IMR-90 (cell line): Measurements from ENCODE around the gene USP24. TPM values are rescaled to one million over a fixed set of nuclear protein-coding genes. Genes with fewer than 3 reads are reported as not detected.

Experiments used
- ATAC-seq: fragments of 200-7000 bp; cut with Tn5 transposase; 2 replicates; pipeline ENCODE4 v1.9.1; 2020; ENCODE audit warnings: low read depth, mild to moderate bottlenecking, moderate library complexity
- BruUV-seq: library from RNA; stranded (reverse); fragments of 400-500 nt; replicated peaks from 2 replicates; lab custom pipeline; 2021; lab: Mats Ljungman, UMichigan
- CTCF ChIA-PET: fragments of 300-600 bp; formaldehyde crosslinking; extraction: SDS; loops from one replicate; lab custom pipeline; 2021; ENCODE audit warnings: antibody characterized with exemption; lab: Yijun Ruan, JAX
- POLR2A ChIA-PET: fragments of 300-600 bp; sonication (Branson Sonifier 250); formaldehyde crosslinking; loops from one replicate; lab custom pipeline; 2022; ENCODE audit warnings: antibody characterized with exemption; ENCODE audit not compliant: unreplicated experiment; lab: Charles Lee
- DNase-seq: peaks from one replicate; pipeline ENCODE4 v3.0.0; 2013
- H2AFZ ChIP-seq: replicated peaks from 2 replicates; pipeline ENCODE3; 2013; ENCODE audit warnings: low read length, mild to moderate bottlenecking; ENCODE audit not compliant: poor library complexity
- H2AK5ac ChIP-seq: 2 replicates; pipeline ENCODE4 v1.6.1; 2013; ENCODE audit warnings: low read depth, low read length, inconsistent platforms
- H2AK9ac ChIP-seq: replicated peaks from 2 replicates; pipeline ENCODE3; 2013; ENCODE audit warnings: mild to moderate bottlenecking, low read depth, low read length, moderate library complexity; ENCODE audit not compliant: poor library complexity
- H2BK120ac ChIP-seq: 2 replicates; pipeline ENCODE4 v1.6.1; 2013; ENCODE audit warnings: low read depth, low read length, inconsistent platforms
- H2BK15ac ChIP-seq: 3 replicates; pipeline ENCODE4 v1.6.1; 2013; ENCODE audit warnings: low read depth, low read length, inconsistent platforms
- H2BK20ac ChIP-seq: 2 replicates; pipeline ENCODE4 v1.6.1; 2013; ENCODE audit warnings: low read depth, mild to moderate bottlenecking, inconsistent platforms, low read length, moderate library complexity
- H2BK5ac ChIP-seq: 2 replicates; pipeline ENCODE4 v1.6.1; 2013; ENCODE audit warnings: mild to moderate bottlenecking, low read depth, low read length, inconsistent platforms; ENCODE audit not compliant: poor library complexity, severe bottlenecking
- H3K14ac ChIP-seq: replicated peaks from 2 replicates; pipeline ENCODE4 v1.6.1; 2013; ENCODE audit warnings: low read depth, low read length, inconsistent platforms
- H3K18ac ChIP-seq: 2 replicates; pipeline ENCODE4 v1.6.1; 2013; ENCODE audit warnings: low read depth, low read length, control low read depth
- H3K23ac ChIP-seq: 2 replicates; pipeline ENCODE4 v1.6.1; 2013; ENCODE audit warnings: low read depth, low read length, inconsistent platforms
- H3K27ac ChIP-seq: 2 replicates; pipeline ENCODE4 v1.5.1; 2013; ENCODE audit warnings: mild to moderate bottlenecking, control low read depth, low read length; ENCODE audit not compliant: insufficient read depth
- H3K27me3 ChIP-seq: 2 replicates; pipeline ENCODE4 v1.6.1; 2013; ENCODE audit warnings: low read length; ENCODE audit not compliant: control insufficient read depth, insufficient read depth
- H3K36me3 ChIP-seq: 2 replicates; pipeline ENCODE4 v1.6.1; 2013; ENCODE audit warnings: low read length, mixed read lengths; ENCODE audit not compliant: control insufficient read depth, insufficient read depth
- H3K4ac ChIP-seq: 2 replicates; pipeline ENCODE4 v1.6.1; 2013; ENCODE audit warnings: low read depth, low read length, inconsistent platforms
- H3K4me1 ChIP-seq: 2 replicates; pipeline ENCODE4 v1.6.1; 2013; ENCODE audit warnings: low read length, mixed read lengths; ENCODE audit not compliant: control insufficient read depth, insufficient read depth
- H3K4me2 ChIP-seq: 2 replicates; pipeline ENCODE4 v1.6.1; 2013; ENCODE audit warnings: low read depth, mild to moderate bottlenecking, control low read depth, low read length, moderate library complexity
- H3K4me3 ChIP-seq: 2 replicates; pipeline ENCODE4 v1.5.1; 2013; ENCODE audit warnings: low read depth, mild to moderate bottlenecking, control low read depth, low read length, moderate library complexity; ENCODE audit not compliant: insufficient read depth
- H3K56ac ChIP-seq: 2 replicates; pipeline ENCODE4 v1.6.1; 2013; ENCODE audit warnings: low read length, inconsistent platforms; ENCODE audit not compliant: insufficient read depth; ENCODE audit errors: extremely low read depth
- H3K79me1 ChIP-seq, 2 experiments: 2 replicates each; pipeline ENCODE4 v1.6.1; 2013; ENCODE audit warnings: low read length in 2 of 2, inconsistent platforms in 1 of 2, low read depth in 1 of 2
- H3K9ac ChIP-seq: 2 replicates; pipeline ENCODE4 v1.6.1; 2013; ENCODE audit warnings: low read depth, low read length, control low read depth
- H3K9me1 ChIP-seq: 2 replicates; pipeline ENCODE4 v1.6.1; 2013; ENCODE audit warnings: low read length, inconsistent platforms; ENCODE audit not compliant: insufficient read depth
- H3K9me3 ChIP-seq: 2 replicates; pipeline ENCODE4 v1.6.1; 2013; ENCODE audit warnings: low read length; ENCODE audit not compliant: control insufficient read depth, insufficient read depth
- H4K20me1 ChIP-seq: 2 replicates; pipeline ENCODE4 v1.6.1; 2013; ENCODE audit warnings: low read length, inconsistent platforms; ENCODE audit not compliant: insufficient read depth
- H4K5ac ChIP-seq: 2 replicates; pipeline ENCODE4 v1.6.1; 2013; ENCODE audit warnings: mild to moderate bottlenecking, low read depth, low read length, control low read depth
- H4K8ac ChIP-seq, 2 experiments: 2 replicates each; pipeline ENCODE4 v1.6.1; 2013; ENCODE audit warnings: low read depth in 2 of 2, low read length in 2 of 2, control low read depth in 1 of 2, inconsistent platforms in 1 of 2
- H4K91ac ChIP-seq: 2 replicates; pipeline ENCODE4 v1.6.1; 2013; ENCODE audit warnings: low read depth, low read length, inconsistent platforms; ENCODE audit not compliant: insufficient read depth
- CEBPB ChIP-seq: IDR thresholded peaks from 2 replicates; pipeline ENCODE4 v1.6.1; 2012; ENCODE audit warnings: low read depth, low read length, improper control_type of control experiment
- MAFK ChIP-seq: IDR thresholded peaks from 2 replicates; pipeline ENCODE4 v1.6.1; 2012; ENCODE audit warnings: low read depth, low read length, improper control_type of control experiment
- NFE2L2 ChIP-seq: fragments of 150-350 bp; IDR thresholded peaks from 2 replicates; pipeline ENCODE4 v1.6.1; 2016; ENCODE audit warnings: low read depth, mild to moderate bottlenecking, low read length
- POLR2A ChIP-seq: IDR thresholded peaks from 2 replicates; pipeline ENCODE4 v1.6.1; 2012; ENCODE audit warnings: mild to moderate bottlenecking, low read depth, low read length
- RFX5 ChIP-seq: IDR thresholded peaks from 2 replicates; pipeline ENCODE4 v1.8.0; 2012; ENCODE audit warnings: low read depth, mild to moderate bottlenecking, low read length, moderate library complexity
- SMC3 ChIP-seq: fragments of 150-350 bp; IDR thresholded peaks from 2 replicates; pipeline ENCODE4 v1.6.1; 2016; ENCODE audit warnings: low read depth, mild to moderate bottlenecking, antibody characterized with exemption, low read length, moderate library complexity
- WGBS, 2 experiments: methylation state at CpG; one replicate each; pipeline versions ENCODE4 v1.1.5 to v1.1.7; 2013; ENCODE audit warnings: missing lambda C conversion rate in 2 of 2; ENCODE audit not compliant: insufficient read length in 1 of 2; ENCODE audit errors: extremely low coverage in 2 of 2; 5-methylcytosine and 5-hydroxymethylcytosine counted together
- dilution Hi-C: fragments of 300-500 bp; cut with HindIII; formaldehyde crosslinking; loops from one replicate; pipeline ENCODE4 v1.14.3; 2018; ENCODE audit warnings: low sequenced_read_pairs; ENCODE audit not compliant: unreplicated experiment
- in situ Hi-C: fragments of 300-500 bp; cut with MboI; formaldehyde crosslinking; loops from 3 replicates; pipeline ENCODE4 v1.14.3; 2019; ENCODE audit warnings: low sequenced_read_pairs, inconsistent platforms, mixed read lengths
- intact Hi-C: fragments of 100-400 bp; cut with micrococcal nuclease; formaldehyde crosslinking; loops from 2 replicates; pipeline ENCODE4 v1.10.0; 2022
- polyA plus RNA-seq, 3 experiments: library from polyadenylated mRNA; depleted of rRNA; stranded (reverse); fragments of >200 nt; gene quantifications; 2 replicates each; pipeline ENCODE4 v1.2.3, GENCODE V29; 2012; ENCODE audit warnings: low replicate concordance in 1 of 3
- total RNA-seq: library from RNA; depleted of rRNA; stranded (reverse); fragments of >200 nt; gene quantifications from 2 replicates; pipeline ENCODE4 v1.2.3, GENCODE V29; 2012
- TF ChIP-seq, protein P1 (sequence below): fragments of 150-350 bp; IDR thresholded peaks from 2 replicates; pipeline ENCODE4 v1.6.1; 2017; ENCODE audit warnings: mild to moderate bottlenecking, antibody characterized with exemption, low read length, low read depth

Gene USP24
- total and polyA plus RNA-seq, 2 of the 4 experiments (the other 2 are of a cell fraction), result 8.4 to 36.7 TPM

DNA sequence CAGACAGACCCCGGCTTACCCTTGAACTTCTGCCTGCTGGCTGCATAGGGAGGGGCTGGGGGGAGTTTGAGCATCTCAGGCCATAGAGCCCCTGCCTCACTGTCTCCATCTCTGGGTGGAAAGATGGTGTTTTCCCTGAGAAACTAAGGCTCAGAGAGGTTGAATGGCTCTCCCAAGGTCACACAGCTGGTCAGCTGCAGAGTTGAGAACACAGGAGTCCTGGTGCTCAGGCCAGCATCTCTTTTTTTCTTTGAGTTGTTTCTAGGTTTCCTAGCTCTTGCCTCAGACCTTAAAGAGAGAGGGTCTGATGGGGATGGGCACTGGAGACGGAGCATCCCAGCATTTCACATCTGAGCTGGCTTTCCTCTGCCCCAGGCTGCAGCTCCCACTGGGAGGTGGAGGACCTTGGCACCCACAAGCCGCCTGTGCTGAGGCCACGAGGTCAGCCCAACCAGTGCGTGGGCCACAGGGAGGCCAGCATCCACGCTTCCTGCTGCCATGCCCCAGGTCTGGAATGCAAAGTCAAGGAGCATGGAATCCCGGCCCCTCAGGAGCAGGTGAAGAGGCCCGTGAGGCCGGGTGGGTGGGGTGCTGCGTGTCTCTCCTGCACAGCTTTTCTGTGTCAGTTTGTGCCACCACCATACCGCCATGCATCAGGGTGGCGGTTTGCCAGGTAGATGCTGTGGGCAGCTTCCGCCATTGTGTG lies 154.0 kb downstream of the USP24 start:
- H3K14ac ChIP-seq, result no peak overlapping the region
- no peak overlapping the region for H3K4ac ChIP-seq
- no CpG with 5 or more reads among the region's 13 CpGs for WGBS, 2 experiments
- ATAC-seq, result no peak
- no peak overlapping the region for H2BK5ac ChIP-seq
- no peak overlapping the region for H4K91ac ChIP-seq
- DNase-seq, result no peak
- H3K27ac ChIP-seq, result no peak overlapping the region
- no peak overlapping the region for H3K9ac ChIP-seq
- ChIA-PET POLR2A (no interaction called here), CTCF (no interaction called here)
- no peak overlapping the region for H4K8ac ChIP-seq
- no peak overlapping the region for H2BK120ac ChIP-seq
- in situ Hi-C loops, result no loop called here
- no peak overlapping the region for H2AFZ ChIP-seq
- H3K36me3 ChIP-seq, result peaks cover 3% of the 10 kb centered on the region; the same call in 1 of the 2 replicates
- H3K4me3 ChIP-seq, result no peak overlapping the region
- dilution Hi-C loops, result no loop called here
- H2AK9ac ChIP-seq, result no peak overlapping the region
- intact Hi-C loops, result no loop called here
- H3K18ac ChIP-seq, result no peak overlapping the region
- no peak overlapping the region for H3K4me2 ChIP-seq
- H2BK20ac ChIP-seq, result no peak overlapping the region
- no peaks in the 10 kb centered on the region for H3K9me3 ChIP-seq
- H4K20me1 ChIP-seq, result peaks cover 18% of the 10 kb centered on the region
- H3K79me1 ChIP-seq, result no peaks in the 10 kb centered on the region
- no peak for TF ChIP-seq RFX5
- TF ChIP-seq, protein P1, sequence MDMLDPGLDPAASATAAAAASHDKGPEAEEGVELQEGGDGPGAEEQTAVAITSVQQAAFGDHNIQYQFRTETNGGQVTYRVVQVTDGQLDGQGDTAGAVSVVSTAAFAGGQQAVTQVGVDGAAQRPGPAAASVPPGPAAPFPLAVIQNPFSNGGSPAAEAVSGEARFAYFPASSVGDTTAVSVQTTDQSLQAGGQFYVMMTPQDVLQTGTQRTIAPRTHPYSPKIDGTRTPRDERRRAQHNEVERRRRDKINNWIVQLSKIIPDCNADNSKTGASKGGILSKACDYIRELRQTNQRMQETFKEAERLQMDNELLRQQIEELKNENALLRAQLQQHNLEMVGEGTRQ, result no peak
- TF ChIP-seq SMC3, result no peak
- TF ChIP-seq CEBPB, result no peak
- no peak for TF ChIP-seq NFE2L2
- TF ChIP-seq POLR2A, result no peak
- no peak for TF ChIP-seq MAFK
- peaks cover 24% of the 10 kb centered on the region for H3K27me3 ChIP-seq
- no peak overlapping the region for H4K5ac ChIP-seq
- H2AK5ac ChIP-seq, result no peak overlapping the region
- H3K9me1 ChIP-seq, result peaks cover 18% of the 10 kb centered on the region
- H3K4me1 ChIP-seq, result peaks cover 6% of the 10 kb centered on the region
- H2BK15ac ChIP-seq, result no peak overlapping the region
- H3K23ac ChIP-seq, result no peak overlapping the region
- no TSS peak for BruUV-seq
- H3K56ac ChIP-seq, result no peak overlapping the region
